Neutrophil (primary cell): ENCODE measurements around the gene TMEM181.

Experiments used
- H3K27ac ChIP-seq: fragments of 200-600 bp; sonication (generic); 2 replicates; pipeline ENCODE4 v1.5.1; 2016; ENCODE audit warnings: mild to moderate bottlenecking, moderate library complexity
- H3K27me3 ChIP-seq: fragments of 200-600 bp; sonication (generic); 2 replicates; pipeline ENCODE4 v1.6.0; 2016; ENCODE audit warnings: mild to moderate bottlenecking
- H3K36me3 ChIP-seq: fragments of 200-600 bp; sonication (generic); 2 replicates; pipeline ENCODE4 v1.5.1; 2017
- H3K4me1 ChIP-seq, 2 experiments: fragments of 200-600 bp in 1 of 2; sonication (generic) in 1 of 2; 1 replicate in 1 of 2; 2 replicates in 1 of 2; pipeline versions ENCODE4 v1.5.1 to v1.6.1; 2013 to 2016; ENCODE audit warnings: low read depth in 1 of 2, low read length in 1 of 2, mild to moderate bottlenecking in 1 of 2, moderate library complexity in 1 of 2; ENCODE audit not compliant: control insufficient read depth in 1 of 2, insufficient read depth in 1 of 2
- H3K4me3 ChIP-seq, 2 experiments: fragments of 200-600 bp in 1 of 2; sonication (generic) in 1 of 2; 1 replicate in 1 of 2; 2 replicates in 1 of 2; pipeline ENCODE4 v1.5.1; 2013 to 2016; ENCODE audit warnings: low read depth in 1 of 2, low read length in 1 of 2, mild to moderate bottlenecking in 1 of 2, moderate library complexity in 1 of 2
- H3K9me3 ChIP-seq: fragments of 200-600 bp; sonication (generic); 2 replicates; pipeline ENCODE4 v1.5.1; 2016
- CTCF ChIP-seq: fragments of 200-600 bp; sonication (generic); IDR thresholded peaks from 2 replicates; pipeline ENCODE4 v1.5.1; 2016; ENCODE audit warnings: antibody characterized with exemption

The TMEM181 gene

GRCh38 chr6:158561938-158562337 is 2.0 kb downstream of the TMEM181 start:
- H3K27ac ChIP-seq: no peak overlapping the region
- peaks cover 14 to 16% of the 10 kb centered on the region in 2 experiments for H3K4me1 ChIP-seq
- no peak for TF ChIP-seq CTCF
- no peak overlapping the region for H3K4me3 ChIP-seq
- peaks cover 11% of the 10 kb centered on the region for H3K27me3 ChIP-seq
- no peaks in the 10 kb centered on the region for H3K9me3 ChIP-seq
- H3K36me3 ChIP-seq: no peaks in the 10 kb centered on the region

GRCh38 chr6:158564243-158565121 is 4.6 kb downstream of the TMEM181 start:
- Histone ChIP-seq H3K4me1 (peaks cover 10 to 12% of the 10 kb centered on the region in 2 experiments), H3K27me3 (peaks cover 6% of the 10 kb centered on the region), H3K9me3 (no peaks in the 10 kb centered on the region), H3K36me3 (no peaks in the 10 kb centered on the region), H3K4me3 (no peak overlapping the region), H3K27ac (no peak overlapping the region)
- no peak for TF ChIP-seq CTCF

GRCh38 chr6:158565122-158565429 is 5.2 kb downstream of the TMEM181 start:
- no peak overlapping the region for H3K4me3 ChIP-seq
- peaks cover 10 to 15% of the 10 kb centered on the region in 2 experiments for H3K4me1 ChIP-seq
- H3K9me3 ChIP-seq: no peaks in the 10 kb centered on the region
- no peaks in the 10 kb centered on the region for H3K36me3 ChIP-seq
- H3K27ac ChIP-seq: no peak overlapping the region
- no peak for TF ChIP-seq CTCF
- H3K27me3 ChIP-seq: peaks cover 6% of the 10 kb centered on the region

GRCh38 chr6:158565482-158566040 is 5.7 kb downstream of the TMEM181 start:
- no peak for TF ChIP-seq CTCF
- H3K4me1 ChIP-seq: peaks cover 10 to 15% of the 10 kb centered on the region in 2 experiments

GRCh38 chr6:158566207-158566818 is 6.4 kb downstream of the TMEM181 start:
- H3K27ac ChIP-seq: no peak overlapping the region
- H3K9me3 ChIP-seq: no peaks in the 10 kb centered on the region
- H3K36me3 ChIP-seq: no peaks in the 10 kb centered on the region
- H3K4me1 ChIP-seq: peaks cover 4 to 7% of the 10 kb centered on the region in 2 experiments
- no peak overlapping the region for H3K4me3 ChIP-seq
- H3K27me3 ChIP-seq: peaks cover 6% of the 10 kb centered on the region
- TF ChIP-seq CTCF: no peak

More at GRCh38 chr6:158565482-158566040, 5.7 kb downstream of the TMEM181 start:
- Histone ChIP-seq H3K4me3 (no peak overlapping the region), H3K9me3 (no peaks in the 10 kb centered on the region), H3K27me3 (peaks cover 6% of the 10 kb centered on the region), H3K36me3 (no peaks in the 10 kb centered on the region), H3K27ac (no peak overlapping the region)
